Uterus (tissue), 2 donors: ENCODE measurements around the gene THAP2.

ENCODE experiments used
- CTCF ChIP-seq, 4 experiments: fragments of 200-600 bp in 2 of 4; fragments of 450-650 bp in 2 of 4; sonication (generic) in 2 of 4; IDR thresholded peaks; one replicate each; pipeline ENCODE4 v1.5.1; 2016 to 2019; ENCODE audit warnings: antibody characterized with exemption in 4 of 4, mild to moderate bottlenecking in 2 of 4, moderate library complexity in 1 of 4
- POLR2A ChIP-seq, 2 donors: fragments of 450-650 bp; IDR thresholded peaks; one replicate each; pipeline ENCODE4 v1.6.1; 2016; ENCODE audit warnings: antibody characterized with exemption in 2 of 2, mild to moderate bottlenecking in 1 of 2, moderate library complexity in 1 of 2

GRCh38 chr12:71704920-71705319, 40.8 kb downstream of the THAP2 start:
- no peak for TF ChIP-seq CTCF (IDR thresholded peaks at IDR 0.05)
- no peak for TF ChIP-seq POLR2A (IDR thresholded peaks at IDR 0.05)
